ENCODE results near the gene R3HCC1L.
"Not testable (repeated sequence)": the region's sequence is repeated elsewhere in the genome, so short reads cannot be mapped to it uniquely, and the experiment has no call there.

DNA sequence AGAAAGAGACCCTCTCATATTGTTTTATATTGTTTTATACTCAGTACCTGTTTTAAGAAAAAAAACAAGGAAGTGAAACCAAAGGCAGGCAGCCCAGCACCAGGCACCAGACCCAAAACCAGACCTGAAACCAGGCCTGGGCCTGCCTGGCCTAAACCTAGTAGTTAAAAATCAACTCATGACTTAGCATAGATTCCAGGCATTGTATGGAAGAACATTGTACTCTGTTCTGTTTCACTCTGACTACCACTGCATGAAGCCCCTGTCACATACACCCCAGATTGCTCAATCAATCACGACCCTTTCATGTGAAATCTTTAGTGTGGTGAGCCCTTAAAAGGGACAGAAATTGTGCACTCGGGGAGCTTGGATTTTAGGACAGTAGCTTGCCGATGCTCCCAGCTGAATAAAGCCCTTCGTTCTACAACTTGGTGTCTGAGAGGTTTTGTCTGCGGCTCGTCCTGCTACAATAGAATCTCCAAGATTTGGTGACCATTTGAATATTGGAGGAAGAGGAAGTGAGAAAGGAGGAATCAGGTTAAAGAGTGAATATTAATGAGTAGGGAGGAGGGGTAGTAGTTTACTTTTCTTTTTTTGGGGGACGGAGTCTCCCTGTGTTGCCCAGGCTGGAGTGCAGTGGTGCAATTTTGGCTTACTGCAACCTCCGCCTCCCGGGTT lies 1.2 kb upstream of the R3HCC1L start:
- TF ChIP-seq, protein P1, sequence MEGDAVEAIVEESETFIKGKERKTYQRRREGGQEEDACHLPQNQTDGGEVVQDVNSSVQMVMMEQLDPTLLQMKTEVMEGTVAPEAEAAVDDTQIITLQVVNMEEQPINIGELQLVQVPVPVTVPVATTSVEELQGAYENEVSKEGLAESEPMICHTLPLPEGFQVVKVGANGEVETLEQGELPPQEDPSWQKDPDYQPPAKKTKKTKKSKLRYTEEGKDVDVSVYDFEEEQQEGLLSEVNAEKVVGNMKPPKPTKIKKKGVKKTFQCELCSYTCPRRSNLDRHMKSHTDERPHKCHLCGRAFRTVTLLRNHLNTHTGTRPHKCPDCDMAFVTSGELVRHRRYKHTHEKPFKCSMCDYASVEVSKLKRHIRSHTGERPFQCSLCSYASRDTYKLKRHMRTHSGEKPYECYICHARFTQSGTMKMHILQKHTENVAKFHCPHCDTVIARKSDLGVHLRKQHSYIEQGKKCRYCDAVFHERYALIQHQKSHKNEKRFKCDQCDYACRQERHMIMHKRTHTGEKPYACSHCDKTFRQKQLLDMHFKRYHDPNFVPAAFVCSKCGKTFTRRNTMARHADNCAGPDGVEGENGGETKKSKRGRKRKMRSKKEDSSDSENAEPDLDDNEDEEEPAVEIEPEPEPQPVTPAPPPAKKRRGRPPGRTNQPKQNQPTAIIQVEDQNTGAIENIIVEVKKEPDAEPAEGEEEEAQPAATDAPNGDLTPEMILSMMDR (IDR thresholded peaks at IDR 0.05), result not testable (repeated sequence)
- not testable (repeated sequence) for TF ChIP-seq POLR2AphosphoS5 (IDR thresholded peaks at IDR 0.05; ENCODE audit: low read depth, low read length)

Measured in Panc1 (cell line).